GM23338 (cell line): ENCODE measurements around the gene MELK.

Experiments
- CREB1 ChIP-seq: fragments of 250-450 bp; sonication (Bioruptor Pico); IDR thresholded peaks from 2 replicates; pipeline ENCODE4 v1.5.0; 2020; ENCODE audit warnings: low read depth, mild to moderate bottlenecking, moderate library complexity
- EZH2 ChIP-seq: fragments of 200-600 bp; sonication (generic); IDR thresholded peaks from one replicate; pipeline ENCODE4 v1.8.0; 2017; ENCODE audit warnings: antibody characterized with exemption, mild to moderate bottlenecking, low read depth; ENCODE audit not compliant: unreplicated experiment
- EZH2phosphoT487 ChIP-seq: fragments of 200-600 bp; sonication (generic); IDR thresholded peaks from one replicate; pipeline ENCODE4 v1.8.1; 2018; ENCODE audit warnings: antibody characterized with exemption; ENCODE audit not compliant: unreplicated experiment
- JUNB ChIP-seq: IDR thresholded peaks from one replicate; pipeline ENCODE4 v1.6.1; 2016; ENCODE audit warnings: antibody characterized with exemption; ENCODE audit not compliant: unreplicated experiment
- NANOG ChIP-seq: IDR thresholded peaks from 2 replicates; pipeline ENCODE4 v1.6.1; 2016; ENCODE audit warnings: antibody characterized with exemption, borderline replicate concordance
- POLR2AphosphoS5 ChIP-seq: IDR thresholded peaks from 2 replicates; pipeline ENCODE4 v1.6.1; 2016; ENCODE audit warnings: antibody characterized with exemption, low read depth
- STAT1 ChIP-seq: IDR thresholded peaks from one replicate; pipeline ENCODE4 v1.6.1; 2016; ENCODE audit warnings: antibody characterized with exemption; ENCODE audit not compliant: unreplicated experiment
- ZNF114 ChIP-seq: fragments of 250-450 bp; sonication (Bioruptor Pico); IDR thresholded peaks from 2 replicates; pipeline ENCODE4 v1.5.0; 2020; ENCODE audit warnings: mild to moderate bottlenecking, moderate library complexity
- TF ChIP-seq, protein P1 (sequence below), 2 experiments: fragments of 200-600 bp in 1 of 2; sonication (generic) in 1 of 2; conservative IDR thresholded peaks; 2 replicates each; pipeline versions ENCODE4 v1.5.1 to v1.6.1; 2016 to 2017; ENCODE audit warnings: antibody characterized with exemption in 2 of 2, low read depth in 2 of 2, mild to moderate bottlenecking in 2 of 2, moderate library complexity in 1 of 2
- TF ChIP-seq, protein P2 (sequence below): IDR thresholded peaks from one replicate; pipeline ENCODE4 v1.6.1; 2018; ENCODE audit warnings: antibody characterized with exemption; ENCODE audit not compliant: unreplicated experiment

DNA sequence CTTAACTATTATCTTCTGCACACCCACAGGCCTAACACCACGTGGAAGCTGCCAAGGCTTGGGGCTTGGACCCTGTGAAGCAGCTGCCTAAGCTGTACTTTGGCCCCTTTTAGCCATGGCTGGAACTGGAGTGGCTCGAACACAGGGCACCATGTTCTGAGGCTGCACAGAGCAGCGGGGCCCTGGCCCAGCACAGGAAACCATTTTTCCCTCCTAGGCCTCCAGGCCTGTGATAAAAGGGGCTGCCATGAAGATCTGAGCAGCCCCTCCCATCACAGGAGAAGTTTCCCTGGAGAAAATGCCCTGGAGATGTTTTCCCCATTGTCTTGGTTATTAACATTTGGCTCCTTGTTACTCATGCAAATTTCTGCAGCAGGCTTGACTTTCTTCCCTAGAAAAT lies 126.3 kb downstream of the MELK start:
- TF ChIP-seq EZH2 (no peak), EZH2phosphoT487 (no peak), POLR2AphosphoS5 (no peak), CREB1 (CRISPR knock-in tag) (no peak), JUNB (no peak), ZNF114 (CRISPR knock-in tag) (no peak), STAT1 (no peak), NANOG (no peak)
- TF ChIP-seq, protein P1, sequence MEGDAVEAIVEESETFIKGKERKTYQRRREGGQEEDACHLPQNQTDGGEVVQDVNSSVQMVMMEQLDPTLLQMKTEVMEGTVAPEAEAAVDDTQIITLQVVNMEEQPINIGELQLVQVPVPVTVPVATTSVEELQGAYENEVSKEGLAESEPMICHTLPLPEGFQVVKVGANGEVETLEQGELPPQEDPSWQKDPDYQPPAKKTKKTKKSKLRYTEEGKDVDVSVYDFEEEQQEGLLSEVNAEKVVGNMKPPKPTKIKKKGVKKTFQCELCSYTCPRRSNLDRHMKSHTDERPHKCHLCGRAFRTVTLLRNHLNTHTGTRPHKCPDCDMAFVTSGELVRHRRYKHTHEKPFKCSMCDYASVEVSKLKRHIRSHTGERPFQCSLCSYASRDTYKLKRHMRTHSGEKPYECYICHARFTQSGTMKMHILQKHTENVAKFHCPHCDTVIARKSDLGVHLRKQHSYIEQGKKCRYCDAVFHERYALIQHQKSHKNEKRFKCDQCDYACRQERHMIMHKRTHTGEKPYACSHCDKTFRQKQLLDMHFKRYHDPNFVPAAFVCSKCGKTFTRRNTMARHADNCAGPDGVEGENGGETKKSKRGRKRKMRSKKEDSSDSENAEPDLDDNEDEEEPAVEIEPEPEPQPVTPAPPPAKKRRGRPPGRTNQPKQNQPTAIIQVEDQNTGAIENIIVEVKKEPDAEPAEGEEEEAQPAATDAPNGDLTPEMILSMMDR (conservative IDR thresholded peaks at IDR 0.05; ENCODE audit: low read depth in 2 of 2): no peak
- TF ChIP-seq, protein P2, sequence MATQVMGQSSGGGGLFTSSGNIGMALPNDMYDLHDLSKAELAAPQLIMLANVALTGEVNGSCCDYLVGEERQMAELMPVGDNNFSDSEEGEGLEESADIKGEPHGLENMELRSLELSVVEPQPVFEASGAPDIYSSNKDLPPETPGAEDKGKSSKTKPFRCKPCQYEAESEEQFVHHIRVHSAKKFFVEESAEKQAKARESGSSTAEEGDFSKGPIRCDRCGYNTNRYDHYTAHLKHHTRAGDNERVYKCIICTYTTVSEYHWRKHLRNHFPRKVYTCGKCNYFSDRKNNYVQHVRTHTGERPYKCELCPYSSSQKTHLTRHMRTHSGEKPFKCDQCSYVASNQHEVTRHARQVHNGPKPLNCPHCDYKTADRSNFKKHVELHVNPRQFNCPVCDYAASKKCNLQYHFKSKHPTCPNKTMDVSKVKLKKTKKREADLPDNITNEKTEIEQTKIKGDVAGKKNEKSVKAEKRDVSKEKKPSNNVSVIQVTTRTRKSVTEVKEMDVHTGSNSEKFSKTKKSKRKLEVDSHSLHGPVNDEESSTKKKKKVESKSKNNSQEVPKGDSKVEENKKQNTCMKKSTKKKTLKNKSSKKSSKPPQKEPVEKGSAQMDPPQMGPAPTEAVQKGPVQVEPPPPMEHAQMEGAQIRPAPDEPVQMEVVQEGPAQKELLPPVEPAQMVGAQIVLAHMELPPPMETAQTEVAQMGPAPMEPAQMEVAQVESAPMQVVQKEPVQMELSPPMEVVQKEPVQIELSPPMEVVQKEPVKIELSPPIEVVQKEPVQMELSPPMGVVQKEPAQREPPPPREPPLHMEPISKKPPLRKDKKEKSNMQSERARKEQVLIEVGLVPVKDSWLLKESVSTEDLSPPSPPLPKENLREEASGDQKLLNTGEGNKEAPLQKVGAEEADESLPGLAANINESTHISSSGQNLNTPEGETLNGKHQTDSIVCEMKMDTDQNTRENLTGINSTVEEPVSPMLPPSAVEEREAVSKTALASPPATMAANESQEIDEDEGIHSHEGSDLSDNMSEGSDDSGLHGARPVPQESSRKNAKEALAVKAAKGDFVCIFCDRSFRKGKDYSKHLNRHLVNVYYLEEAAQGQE: no peak
